C4-2B (cell line): ENCODE measurements around the gene THRB.

Experiments used
- H3K27ac ChIP-seq: fragments of 450-650 bp; 2 replicates; pipeline ENCODE4 v1.5.1; 2017
- CTCF ChIP-seq: fragments of 450-650 bp; conservative IDR thresholded peaks from 2 replicates; pipeline ENCODE4 v1.5.1; 2017; ENCODE audit warnings: mild to moderate bottlenecking
- ZFX ChIP-seq: fragments of 450-650 bp; IDR thresholded peaks from 2 replicates; pipeline ENCODE4 v1.6.1; 2017

The THRB gene

GRCh38 chr3:24476871-24477656 lies 17.6 kb downstream of the THRB start:
- no peak for TF ChIP-seq ZFX
- TF ChIP-seq CTCF, result no peak
- no peak overlapping the region for H3K27ac ChIP-seq

GRCh38 chr3:24475925-24476324 lies 18.7 kb downstream of the THRB start:
- H3K27ac ChIP-seq, result peak overlapping the region; percentile 47; the same call in 1 of the 2 replicates
- TF ChIP-seq CTCF (no peak), ZFX (no peak)

- H3K27ac ChIP-seq, result no peak overlapping the region
- TF ChIP-seq CTCF, result no peak
These were observed 19.8 kb downstream of the THRB start for GRCh38 chr3:24474862-24475261.

GRCh38 chr3:24472358-24472757 lies 22.3 kb downstream of the THRB start:
- no peak for TF ChIP-seq CTCF
- no peak for TF ChIP-seq ZFX

GRCh38 chr3:24471486-24471885 lies 23.2 kb downstream of the THRB start:
- TF ChIP-seq ZFX, result no peak
- TF ChIP-seq CTCF, result no peak
- no peak overlapping the region for H3K27ac ChIP-seq

More at GRCh38 chr3:24472358-24472757, 22.3 kb downstream of the THRB start:
- H3K27ac ChIP-seq, result no peak overlapping the region

- H3K27ac ChIP-seq, result no peak overlapping the region
- no peak for TF ChIP-seq CTCF
- TF ChIP-seq ZFX, result no peak
These were observed 24.4 kb downstream of the THRB start for GRCh38 chr3:24470277-24470676.

- TF ChIP-seq CTCF, result no peak
- TF ChIP-seq ZFX, result no peak
- H3K27ac ChIP-seq, result no peak overlapping the region
These were observed 30.3 kb downstream of the THRB start for GRCh38 chr3:24464389-24464788.
